GM21576 (cell line): ENCODE measurements around the gene DCAF7.

ENCODE experiments used
- ATAC-seq: cut with Tn5 transposase; IDR thresholded peaks from one replicate; pipeline ENCODE4 v1.9.1; 2021; ENCODE audit warnings: mild to moderate bottlenecking, moderate library complexity; ENCODE audit not compliant: unreplicated experiment

Gene DCAF7

GRCh38 chr17:63543822-63544420 lies 6.4 kb upstream of the DCAF7 start:
- no peak for ATAC-seq

DNA sequence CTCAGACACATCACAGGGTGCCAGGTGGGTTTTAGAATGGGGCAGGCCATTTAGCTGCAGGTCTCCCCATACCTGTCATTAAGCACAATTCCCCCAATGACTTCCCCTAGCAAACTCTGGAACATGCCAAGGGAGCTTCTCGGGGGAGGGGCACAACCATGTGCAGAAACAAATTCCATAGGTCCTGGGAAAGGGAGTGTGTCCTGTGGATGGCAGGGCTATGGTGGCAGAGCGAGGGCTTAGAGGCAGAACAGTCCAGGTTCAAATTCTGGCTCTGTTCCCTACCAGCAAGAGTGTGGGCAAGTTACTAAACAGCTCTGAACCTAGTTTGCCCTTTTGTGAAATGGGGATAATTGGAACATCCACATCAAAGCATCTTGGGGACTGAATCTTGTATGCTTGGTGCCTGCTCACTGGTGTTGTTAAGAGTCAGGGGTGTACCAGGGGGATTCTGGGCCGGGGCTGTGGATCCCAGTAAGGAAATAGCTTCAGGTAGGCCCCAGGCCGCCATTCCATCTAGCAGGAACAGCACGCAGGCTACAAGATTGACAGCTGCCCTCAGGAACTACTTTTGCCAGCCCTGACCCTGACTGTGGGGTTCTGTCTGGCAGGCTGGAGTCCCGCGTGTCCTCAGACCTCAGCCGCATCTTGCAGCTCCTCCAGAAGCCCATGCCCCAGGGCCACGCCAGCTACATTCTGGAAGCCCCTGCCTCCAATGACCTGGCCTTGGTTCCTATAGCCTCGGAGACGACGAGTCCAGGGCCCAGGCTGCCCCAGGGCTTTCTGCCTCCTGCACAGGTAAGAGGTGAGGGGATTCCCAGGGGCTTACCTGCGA lies 5.6 kb upstream of the DCAF7 start:
- ATAC-seq, result no peak

DNA sequence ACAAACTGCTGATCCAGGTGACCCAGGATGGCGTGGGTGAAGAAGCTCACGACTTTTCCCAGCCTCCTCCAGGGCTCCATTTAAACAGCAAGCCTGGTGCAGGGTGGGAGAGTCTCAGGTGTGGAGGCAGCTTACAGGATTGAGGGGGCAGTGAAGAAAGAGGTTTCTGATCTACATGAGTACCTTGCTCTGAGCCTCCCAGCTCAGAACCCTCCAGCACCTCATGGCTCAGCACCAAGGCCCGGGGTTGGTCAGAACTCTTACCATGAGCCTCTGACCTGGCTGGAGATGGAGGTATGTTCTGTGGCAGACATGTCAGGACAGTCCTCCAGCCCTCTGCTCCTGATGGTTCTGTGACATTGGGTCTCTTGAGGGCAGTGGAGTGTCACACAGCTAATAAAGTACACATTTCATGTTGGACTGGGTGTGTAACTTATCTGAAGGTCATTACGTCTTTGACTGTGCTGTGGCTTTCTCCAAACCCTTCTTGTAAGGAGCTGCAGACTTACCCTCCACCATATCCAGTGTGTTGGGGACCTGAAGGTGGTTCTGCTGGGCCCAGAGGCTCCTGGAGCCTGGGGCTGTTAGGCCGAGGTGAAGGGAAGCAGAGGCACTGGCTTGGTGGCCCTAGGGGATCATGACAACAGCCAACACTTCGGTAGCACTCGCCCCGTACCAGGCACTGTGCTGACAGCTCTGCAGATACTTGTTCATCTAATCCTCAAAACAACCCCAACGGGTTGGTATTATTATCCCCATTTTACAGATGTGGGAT lies 3.8 kb upstream of the DCAF7 start:
- no peak for ATAC-seq

DNA sequence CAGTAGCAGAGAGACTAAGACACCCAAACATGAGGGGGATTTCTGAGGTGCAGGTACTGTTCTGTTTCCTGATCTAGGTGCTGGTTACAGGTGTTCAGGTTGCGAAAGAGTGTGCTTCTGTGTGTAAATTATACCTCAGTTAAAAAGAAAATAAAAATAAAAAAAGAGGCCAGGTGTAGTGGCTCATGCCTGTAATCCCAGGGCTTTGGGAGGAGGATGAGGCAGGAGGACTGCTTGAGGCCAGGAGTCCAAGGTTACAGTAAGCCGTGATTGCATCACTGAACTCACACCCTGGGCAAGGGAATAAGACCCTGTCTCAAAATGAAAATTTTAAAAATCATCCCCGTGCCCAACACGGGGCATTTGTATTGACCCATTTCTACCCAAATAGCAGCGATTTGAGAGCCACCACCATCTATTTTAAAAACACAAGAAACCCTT lies 3.2 kb upstream of the DCAF7 start:
- no peak for ATAC-seq

- peak; percentile 7 for ATAC-seq
Measured at GRCh38 chr17:63549289-63549945, 860 bp upstream of the DCAF7 start.

DNA sequence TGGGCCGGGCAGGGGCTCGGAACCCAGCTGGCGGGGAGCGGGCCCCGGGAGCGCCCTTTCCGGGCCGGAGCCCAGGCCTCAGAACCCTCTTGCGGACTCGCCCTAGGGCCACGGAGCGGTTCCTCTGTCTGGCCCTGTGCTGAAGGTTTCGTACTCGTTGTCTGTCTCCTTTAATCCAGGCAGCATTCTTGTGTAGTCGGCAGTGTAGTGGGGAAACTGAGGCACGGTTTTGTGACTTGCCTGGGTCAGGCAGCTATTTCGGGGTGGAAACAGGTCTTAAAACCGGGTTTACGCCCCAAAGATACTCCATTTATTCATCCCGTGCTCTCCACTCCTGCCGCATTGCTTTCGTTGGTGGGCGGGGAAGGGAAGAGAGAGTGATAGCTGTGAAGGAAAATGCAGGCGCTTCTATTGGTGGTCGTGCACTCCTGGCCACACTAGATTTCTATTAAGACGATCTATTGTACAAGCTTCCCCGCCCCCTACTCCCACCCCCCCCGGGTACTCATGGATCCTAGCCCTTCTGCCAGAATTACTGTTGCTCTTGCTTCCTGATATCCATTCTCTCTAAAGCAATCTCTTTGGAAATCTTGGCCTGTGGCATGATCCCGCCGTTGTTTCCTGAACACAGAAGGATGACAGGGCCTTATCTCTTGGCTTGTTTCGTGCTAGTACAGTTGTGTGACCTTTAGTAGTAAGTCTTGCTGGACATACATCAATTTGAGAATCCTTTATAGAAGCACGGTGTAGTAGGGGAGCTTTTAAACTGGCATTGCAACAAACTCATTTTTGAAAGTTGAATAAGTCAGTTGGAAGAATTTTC lies 751 bp downstream of the DCAF7 start:
- ATAC-seq, result peak; percentile 2

DNA sequence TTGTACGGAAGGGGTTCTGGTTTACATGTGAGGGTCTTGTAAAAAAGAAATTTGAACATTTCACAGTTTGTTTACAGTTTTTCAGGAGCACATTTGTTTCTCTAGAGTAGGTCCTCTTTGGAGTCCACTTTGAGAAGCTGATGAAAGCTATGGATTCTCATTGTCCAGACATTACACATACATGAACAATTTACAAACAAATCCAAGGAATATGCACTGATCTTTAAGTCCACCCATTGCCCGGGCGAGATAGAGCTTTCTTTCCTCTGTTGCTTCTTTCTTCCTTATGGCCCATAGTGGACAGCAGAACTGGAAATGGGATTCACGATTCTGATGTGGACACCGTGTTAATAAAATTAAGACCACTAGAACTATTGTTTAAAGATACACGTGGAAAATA lies 1.9 kb downstream of the DCAF7 start:
- ATAC-seq, result no peak

GRCh38 chr17:63555500-63556156 lies 5.4 kb downstream of the DCAF7 start:
- ATAC-seq, result no peak

DNA sequence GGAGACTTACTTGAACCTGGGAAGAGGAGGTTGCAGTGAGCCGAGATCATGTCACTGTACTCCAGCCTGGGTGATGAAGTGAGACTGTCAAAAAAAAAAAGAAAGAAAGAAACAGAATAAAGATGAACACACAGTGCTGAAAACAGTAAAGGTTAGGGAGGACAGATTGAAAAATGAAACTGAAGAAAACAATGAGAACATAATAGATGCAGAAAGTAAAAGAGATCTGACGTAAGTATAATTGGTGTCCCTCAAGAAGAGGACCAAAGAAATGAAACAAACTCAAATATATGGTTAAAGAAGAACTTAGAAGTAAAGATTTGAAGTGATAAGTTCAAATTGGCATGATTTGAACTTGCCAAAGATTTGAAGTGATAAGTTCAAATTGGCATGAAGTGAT lies 7.1 kb downstream of the DCAF7 start:
- ATAC-seq, result no peak

DNA sequence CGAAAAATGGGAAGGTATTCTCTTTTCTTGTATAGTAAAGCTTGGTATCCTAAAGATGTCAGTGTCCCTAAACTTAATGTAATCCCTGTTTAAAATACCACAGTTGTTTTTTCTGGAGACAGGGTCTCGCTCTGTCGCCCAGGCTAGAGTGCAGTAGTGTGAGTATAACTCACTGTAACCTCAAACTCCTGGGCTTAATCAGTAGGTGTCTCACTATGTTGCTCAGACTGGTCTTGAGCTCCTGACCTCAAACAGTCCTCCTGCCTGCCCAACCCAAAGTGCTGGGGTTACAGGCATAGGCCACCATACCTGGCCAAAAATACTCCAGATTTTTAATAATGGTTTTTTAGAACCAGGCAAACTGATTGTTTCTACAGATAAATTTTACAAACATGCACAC lies 8.2 kb downstream of the DCAF7 start:
- ATAC-seq, result no peak

DNA sequence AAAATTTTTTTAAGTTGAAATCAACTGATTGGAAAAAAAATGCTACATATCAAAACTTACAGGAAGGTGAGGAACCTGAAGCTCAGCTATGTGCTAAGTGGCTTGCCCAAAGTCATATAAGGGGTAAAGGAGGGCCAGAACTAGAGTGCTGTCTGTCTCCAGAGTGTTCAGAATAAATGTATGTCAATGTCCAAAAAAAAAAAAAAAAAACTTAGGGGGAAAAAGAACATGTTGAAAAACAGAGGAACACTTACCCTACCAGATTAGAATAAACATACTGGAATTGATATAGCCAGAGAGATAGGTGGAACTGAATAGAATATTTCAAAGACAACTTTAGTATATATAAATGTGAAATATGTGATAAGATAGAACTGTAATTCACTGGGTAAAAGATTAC lies 11.5 kb downstream of the DCAF7 start:
- ATAC-seq, result no peak

DNA sequence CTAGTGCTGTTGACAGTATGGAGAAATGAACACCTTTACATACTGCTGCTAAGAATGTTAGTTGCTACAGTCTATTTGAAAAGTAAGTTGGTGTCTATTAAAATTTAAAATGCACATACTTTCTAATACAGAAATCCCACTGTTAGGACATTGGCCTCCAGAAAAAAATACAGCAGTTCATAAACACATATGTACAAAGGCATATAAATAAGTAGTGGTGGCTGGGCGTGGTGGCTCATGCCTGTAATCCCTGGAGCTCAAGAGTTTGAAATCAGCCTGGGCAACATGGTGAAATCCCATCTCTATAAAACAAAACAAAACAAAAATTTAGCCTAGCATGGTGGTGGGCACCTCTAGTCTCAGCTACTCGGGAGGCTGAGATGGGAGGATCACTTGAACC lies 13.1 kb downstream of the DCAF7 start:
- no peak for ATAC-seq

DNA sequence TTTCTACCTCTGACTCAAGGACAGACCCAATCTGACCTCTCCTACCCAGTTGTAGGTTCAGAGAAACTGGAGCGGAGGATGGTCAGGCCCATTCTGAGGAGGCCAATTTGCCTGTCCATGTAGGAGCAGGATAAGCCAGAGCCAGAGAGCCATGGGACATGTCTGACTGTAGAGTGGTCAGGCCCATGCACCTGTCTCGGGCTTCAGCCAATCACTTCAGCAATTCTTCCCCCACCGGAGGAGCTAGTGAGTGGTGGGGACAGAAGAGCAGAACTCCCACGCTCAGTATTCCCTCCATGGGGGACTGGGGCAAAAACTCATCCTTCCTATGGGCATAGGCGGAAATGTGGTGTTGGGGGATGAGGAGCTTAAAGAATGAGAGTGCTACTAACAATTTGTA lies 14.3 kb downstream of the DCAF7 start:
- no peak for ATAC-seq

DNA sequence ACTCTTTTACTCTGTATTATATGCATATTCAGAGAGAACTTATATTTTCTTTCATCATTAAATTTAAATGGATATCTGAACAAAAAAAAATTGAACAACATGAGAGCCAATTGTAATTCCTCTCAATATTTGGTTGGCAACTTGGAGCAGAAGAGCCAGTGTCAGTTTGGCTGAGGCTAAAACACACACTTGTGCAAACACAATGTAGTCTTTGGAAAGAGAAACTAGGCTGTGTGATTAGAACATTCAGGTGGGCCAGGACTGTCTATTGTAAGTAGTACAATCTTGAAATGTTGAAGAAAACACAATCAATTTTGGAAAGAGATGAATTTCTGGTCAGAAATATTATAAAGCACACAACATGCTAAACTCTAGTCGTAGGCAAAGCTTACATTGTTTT lies 17.0 kb downstream of the DCAF7 start:
- ATAC-seq, result no peak

DNA sequence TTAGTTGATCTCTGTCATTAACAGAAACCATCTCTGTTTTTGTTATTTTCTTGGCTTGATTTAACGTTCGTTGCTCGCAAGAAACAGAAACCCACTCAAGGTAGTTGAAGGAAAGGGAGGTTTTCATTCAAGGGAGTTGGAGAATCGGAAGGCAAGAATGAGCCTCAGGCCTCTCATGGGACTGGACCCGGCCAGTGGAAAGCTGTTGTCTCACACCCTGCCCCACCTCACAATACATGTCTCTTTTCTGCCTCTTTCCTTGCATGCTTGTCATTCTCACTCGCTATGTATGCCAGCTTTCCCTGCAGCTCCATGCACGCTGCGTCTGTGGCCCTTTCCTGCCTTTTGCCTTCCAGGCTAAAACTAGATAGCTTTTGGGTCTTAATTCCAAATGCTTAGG lies 18.3 kb downstream of the DCAF7 start:
- ATAC-seq, result no peak

GRCh38 chr17:63571632-63572310 lies 21.5 kb downstream of the DCAF7 start:
- ATAC-seq, result no peak

DNA sequence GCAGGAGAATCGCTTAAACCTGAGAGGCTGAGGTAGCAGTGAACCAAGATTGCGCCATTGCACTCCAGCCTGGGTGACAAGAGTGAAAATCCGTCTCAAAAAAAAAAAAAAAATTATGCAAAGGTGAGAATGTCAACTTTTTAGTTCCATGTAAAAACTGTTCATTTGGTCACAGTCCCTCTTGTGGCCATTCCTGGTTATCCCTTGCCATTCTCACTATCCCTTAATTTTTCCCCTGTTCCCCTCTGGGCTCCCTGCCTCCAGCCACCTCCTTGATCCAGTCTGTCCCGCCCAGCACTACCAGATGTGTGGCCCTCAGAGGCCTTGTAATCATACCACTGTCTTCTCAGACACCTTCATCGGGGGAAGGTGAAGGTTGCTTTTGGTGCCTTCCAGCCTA lies 23.4 kb downstream of the DCAF7 start:
- no peak for ATAC-seq

- ATAC-seq, result no peak
Measured at GRCh38 chr17:63578027-63578768, 27.9 kb downstream of the DCAF7 start.

DNA sequence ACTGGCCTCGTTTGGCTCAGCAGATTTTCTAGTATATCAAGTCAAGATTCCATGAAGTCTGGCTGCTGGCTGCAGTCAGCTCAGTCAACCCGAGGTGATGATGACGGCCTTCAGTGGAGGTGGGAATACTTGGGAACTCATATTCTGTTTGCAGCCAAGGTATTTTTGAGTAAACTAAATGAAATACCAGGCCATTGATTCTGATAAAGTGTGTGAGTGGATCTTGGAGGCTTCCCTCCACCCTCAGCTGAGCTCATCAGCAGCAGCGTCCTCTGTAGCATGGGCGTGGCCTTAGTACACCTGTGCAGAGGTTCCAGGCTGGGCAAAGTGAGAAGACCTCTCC lies 28.5 kb downstream of the DCAF7 start:
- ATAC-seq, result no peak
